HepG2 (cell line): Measurements from ENCODE around the gene CBLB.

Source experiments
- ATF6 ChIP-seq: sonication (generic); formaldehyde crosslinking; conservative IDR thresholded peaks from 2 replicates; pipeline ENCODE4 v1.4.0; 2020; ENCODE audit warnings: missing genetic modification reagents
- FOXK1 ChIP-seq: sonication (generic); formaldehyde crosslinking; IDR thresholded peaks from 2 replicates; pipeline ENCODE4 v1.4.0; 2020; ENCODE audit warnings: low read depth, missing genetic modification reagents, borderline replicate concordance
- HDAC2 ChIP-seq: sonication (generic); formaldehyde crosslinking; IDR thresholded peaks from 2 replicates; pipeline ENCODE4 v1.4.0; 2020; ENCODE audit warnings: missing genetic modification reagents
- HDAC6 ChIP-seq: fragments of 200-600 bp; sonication (generic); IDR thresholded peaks from 2 replicates; pipeline ENCODE4 v1.7.0; 2017; ENCODE audit warnings: mild to moderate bottlenecking, antibody characterized with exemption, low read length, low read depth
- HOXA7 ChIP-seq: sonication (generic); formaldehyde crosslinking; IDR thresholded peaks from 2 replicates; pipeline ENCODE4 v1.8.1; 2022; ENCODE audit warnings: mild to moderate bottlenecking, missing genetic modification reagents, moderate library complexity
- JDP2 ChIP-seq: sonication (generic); formaldehyde crosslinking; IDR thresholded peaks from 2 replicates; pipeline ENCODE4 v1.8.1; 2022; ENCODE audit warnings: missing genetic modification reagents, borderline replicate concordance
- NFIC ChIP-seq: IDR thresholded peaks from 2 replicates; pipeline ENCODE4 v1.6.1; 2012; ENCODE audit warnings: mild to moderate bottlenecking, low read length, inconsistent platforms
- RCOR2 ChIP-seq: IDR thresholded peaks from 2 replicates; pipeline ENCODE4 v1.6.1; 2016; ENCODE audit warnings: missing biosample characterization, missing genetic modification reagents
- TCF12 ChIP-seq, 2 experiments: fragments of 450-650 bp in 1 of 2; sonication (generic) in 1 of 2; formaldehyde crosslinking in 1 of 2; IDR thresholded peaks; 2 replicates each; pipeline versions ENCODE4 v1.6.1 to v1.8.0; 2017 to 2022; ENCODE audit warnings: antibody characterized with exemption in 1 of 2, mild to moderate bottlenecking in 1 of 2, missing genetic modification reagents in 1 of 2, moderate library complexity in 1 of 2
- ZNF33A ChIP-seq: sonication (generic); formaldehyde crosslinking; IDR thresholded peaks from 2 replicates; pipeline ENCODE4 v1.5.1; 2020; ENCODE audit warnings: missing genetic modification reagents, mild to moderate bottlenecking, moderate library complexity, borderline replicate concordance
- TF ChIP-seq, protein P1 (sequence below), 2 experiments: sonication (generic) in 1 of 2; formaldehyde crosslinking in 1 of 2; IDR thresholded peaks; 2 replicates each; pipeline versions ENCODE4 v1.5.1 to v1.6.1; 2011 to 2020; ENCODE audit warnings: borderline replicate concordance in 1 of 2, low read depth in 1 of 2, low read length in 1 of 2, mild to moderate bottlenecking in 1 of 2, missing genetic modification reagents in 1 of 2, moderate library complexity in 1 of 2
- TF ChIP-seq, protein P2 (sequence below), 2 experiments: sonication (generic) in 1 of 2; formaldehyde crosslinking in 1 of 2; IDR thresholded peaks; 2 replicates each; pipeline versions ENCODE4 v1.4.0 to v1.6.1; 2018 to 2020; ENCODE audit warnings: missing genetic modification reagents in 2 of 2, borderline replicate concordance in 1 of 2, low read depth in 1 of 2, mild to moderate bottlenecking in 1 of 2, missing biosample characterization in 1 of 2

DNA sequence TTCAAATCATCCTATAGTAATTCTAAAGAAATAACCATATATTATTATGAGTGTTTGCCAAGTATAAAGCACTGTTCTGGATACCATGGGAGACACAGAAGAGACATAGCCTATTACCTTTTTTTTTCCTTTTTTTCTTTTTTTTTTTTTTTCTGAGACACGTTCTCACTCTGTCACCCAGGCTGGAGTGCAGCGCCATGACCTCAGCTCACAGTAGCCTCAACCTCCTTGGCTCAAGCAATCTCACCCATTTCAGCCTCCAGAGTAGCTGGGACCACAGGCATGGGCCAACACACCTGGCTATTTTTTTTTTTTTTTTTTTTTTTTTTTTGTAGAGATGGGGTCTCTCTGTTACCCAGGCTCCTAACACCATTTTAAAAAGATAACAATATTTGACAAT lies 30.9 kb downstream of the CBLB start:
- TF ChIP-seq JDP2 (CRISPR knock-in tag), result no peak
- no peak for TF ChIP-seq ZNF33A
- TF ChIP-seq FOXK1, result no peak
- no peak for TF ChIP-seq NFIC
- TF ChIP-seq, protein P1, sequence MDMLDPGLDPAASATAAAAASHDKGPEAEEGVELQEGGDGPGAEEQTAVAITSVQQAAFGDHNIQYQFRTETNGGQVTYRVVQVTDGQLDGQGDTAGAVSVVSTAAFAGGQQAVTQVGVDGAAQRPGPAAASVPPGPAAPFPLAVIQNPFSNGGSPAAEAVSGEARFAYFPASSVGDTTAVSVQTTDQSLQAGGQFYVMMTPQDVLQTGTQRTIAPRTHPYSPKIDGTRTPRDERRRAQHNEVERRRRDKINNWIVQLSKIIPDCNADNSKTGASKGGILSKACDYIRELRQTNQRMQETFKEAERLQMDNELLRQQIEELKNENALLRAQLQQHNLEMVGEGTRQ (IDR thresholded peaks at IDR 0.05; ENCODE audit: low read depth, low read length), result no peak
- TF ChIP-seq, protein P1 (CRISPR knock-in tag; IDR thresholded peaks at IDR 0.05; ENCODE audit: borderline replicate concordance), result no peak
- no peak for TF ChIP-seq HOXA7 (CRISPR knock-in tag)
- no peak for TF ChIP-seq RCOR2 (CRISPR knock-in tag)
- TF ChIP-seq ATF6 (CRISPR knock-in tag), result no peak
- TF ChIP-seq, protein P2, sequence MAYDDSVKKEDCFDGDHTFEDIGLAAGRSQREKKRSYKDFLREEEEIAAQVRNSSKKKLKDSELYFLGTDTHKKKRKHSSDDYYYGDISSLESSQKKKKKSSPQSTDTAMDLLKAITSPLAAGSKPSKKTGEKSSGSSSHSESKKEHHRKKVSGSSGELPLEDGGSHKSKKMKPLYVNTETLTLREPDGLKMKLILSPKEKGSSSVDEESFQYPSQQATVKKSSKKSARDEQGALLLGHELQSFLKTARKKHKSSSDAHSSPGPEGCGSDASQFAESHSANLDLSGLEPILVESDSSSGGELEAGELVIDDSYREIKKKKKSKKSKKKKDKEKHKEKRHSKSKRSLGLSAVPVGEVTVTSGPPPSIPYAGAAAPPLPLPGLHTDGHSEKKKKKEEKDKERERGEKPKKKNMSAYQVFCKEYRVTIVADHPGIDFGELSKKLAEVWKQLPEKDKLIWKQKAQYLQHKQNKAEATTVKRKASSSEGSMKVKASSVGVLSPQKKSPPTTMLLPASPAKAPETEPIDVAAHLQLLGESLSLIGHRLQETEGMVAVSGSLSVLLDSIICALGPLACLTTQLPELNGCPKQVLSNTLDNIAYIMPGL (CRISPR knock-in tag; IDR thresholded peaks at IDR 0.05; ENCODE audit: borderline replicate concordance in 1 of 2, low read depth in 1 of 2), result no peak
- TF ChIP-seq HDAC2 (CRISPR knock-in tag), result no peak
- TF ChIP-seq HDAC6, result no peak
- TF ChIP-seq TCF12 (IDR thresholded peaks at IDR 0.05), result no peak
- no peak for TF ChIP-seq TCF12 (CRISPR knock-in tag; IDR thresholded peaks at IDR 0.05)
